ENCODE data around the gene NADK2.
"Not testable (repeated sequence)": the region's sequence is repeated elsewhere in the genome, so short reads cannot be mapped to it uniquely, and the experiment has no call there.

The NADK2 gene

GRCh38 chr5:36214436-36214835 lies 27.3 kb downstream of the NADK2 start:
- no peak overlapping the region for H3K4me3 ChIP-seq
- H3K27me3 ChIP-seq: no peaks in the 10 kb centered on the region
- peak overlapping the region; percentile 60; the same call in 1 of the 2 replicates for H3K4me2 ChIP-seq
- peak overlapping the region; percentile 70 for H3K27ac ChIP-seq
- H4K20me1 ChIP-seq: no peaks in the 10 kb centered on the region
- peaks cover 52% of the 10 kb centered on the region for H3K4me1 ChIP-seq
- no peak for TF ChIP-seq Cebpa-rat (IDR thresholded peaks at IDR 0.05)
- peaks cover 70% of the 10 kb centered on the region for H3K36me3 ChIP-seq
- H3K9me3 ChIP-seq: no peaks in the 10 kb centered on the region
- no peak overlapping the region for H3K9ac ChIP-seq

GRCh38 chr5:36209664-36210063 lies 32.1 kb downstream of the NADK2 start:
- Histone ChIP-seq H3K9me3 (peaks cover 7% of the 10 kb centered on the region; the same call in 1 of the 2 replicates), H3K4me3 (no peak overlapping the region), H3K4me2 (no peak overlapping the region), H3K27ac (no peak overlapping the region), H3K27me3 (no peaks in the 10 kb centered on the region), H4K20me1 (no peaks in the 10 kb centered on the region), H3K4me1 (peaks cover 20% of the 10 kb centered on the region), H3K36me3 (peaks cover 83% of the 10 kb centered on the region), H3K9ac (no peak overlapping the region)
- TF ChIP-seq Cebpa-rat (IDR thresholded peaks at IDR 0.05): no peak

GRCh38 chr5:36208786-36209185 lies 32.9 kb downstream of the NADK2 start:
- H3K4me1 ChIP-seq: peaks cover 20% of the 10 kb centered on the region

GRCh38 chr5:36206913-36207312 lies 34.8 kb downstream of the NADK2 start:
- peaks cover 69% of the 10 kb centered on the region for H3K36me3 ChIP-seq

More at GRCh38 chr5:36208786-36209185, 32.9 kb downstream of the NADK2 start:
- Histone ChIP-seq H3K27me3 (no peaks in the 10 kb centered on the region), H3K9ac (no peak overlapping the region), H3K4me3 (no peak overlapping the region), H3K9me3 (peaks cover 7% of the 10 kb centered on the region; the same call in 1 of the 2 replicates), H3K27ac (no peak overlapping the region), H3K36me3 (peaks cover 78% of the 10 kb centered on the region), H3K4me2 (no peak overlapping the region), H4K20me1 (no peaks in the 10 kb centered on the region)
- TF ChIP-seq Cebpa-rat (IDR thresholded peaks at IDR 0.05): no peak

DNA sequence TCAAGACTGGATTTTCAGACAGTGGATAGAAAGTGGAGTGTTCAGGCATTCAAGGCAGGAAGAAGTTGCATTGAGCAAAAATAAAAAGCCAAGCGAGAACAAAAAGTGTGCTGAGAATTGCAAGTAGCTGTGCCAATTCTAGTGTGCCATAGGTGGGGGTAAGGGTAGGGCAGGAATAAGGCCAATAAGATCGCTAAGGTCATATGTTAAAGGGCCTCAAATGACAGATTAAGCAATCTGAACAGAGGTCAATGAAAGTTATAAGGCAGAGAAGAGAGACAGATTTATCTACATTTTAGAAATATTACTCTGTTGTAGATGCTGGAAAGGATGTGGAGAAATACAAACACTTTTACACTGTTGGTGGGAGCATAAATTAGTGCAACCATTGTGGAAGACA lies 36.4 kb downstream of the NADK2 start:
- H3K4me3 ChIP-seq: no peak overlapping the region
- H3K9ac ChIP-seq: no peak overlapping the region
- no peak overlapping the region for H3K27ac ChIP-seq
- H3K4me1 ChIP-seq: peaks cover 25% of the 10 kb centered on the region
- H3K9me3 ChIP-seq: peaks cover 7% of the 10 kb centered on the region; the same call in 1 of the 2 replicates
- TF ChIP-seq Cebpa-rat (IDR thresholded peaks at IDR 0.05): no peak
- H3K4me2 ChIP-seq: no peak overlapping the region
- no peaks in the 10 kb centered on the region for H3K27me3 ChIP-seq
- H3K36me3 ChIP-seq: peaks cover 62% of the 10 kb centered on the region
- no peaks in the 10 kb centered on the region for H4K20me1 ChIP-seq

More at GRCh38 chr5:36206913-36207312, 34.8 kb downstream of the NADK2 start:
- no peak overlapping the region for H3K9ac ChIP-seq
- H3K4me2 ChIP-seq: no peak overlapping the region
- H3K27ac ChIP-seq: no peak overlapping the region
- no peaks in the 10 kb centered on the region for H3K27me3 ChIP-seq
- no peak for TF ChIP-seq Cebpa-rat (IDR thresholded peaks at IDR 0.05)
- peaks cover 7% of the 10 kb centered on the region; the same call in 1 of the 2 replicates for H3K9me3 ChIP-seq
- peaks cover 25% of the 10 kb centered on the region for H3K4me1 ChIP-seq
- no peak overlapping the region for H3K4me3 ChIP-seq
- no peaks in the 10 kb centered on the region for H4K20me1 ChIP-seq

GRCh38 chr5:36202521-36202961 lies 39.2 kb downstream of the NADK2 start:
- no peaks in the 10 kb centered on the region for H4K20me1 ChIP-seq
- peaks cover 7% of the 10 kb centered on the region; the same call in 1 of the 2 replicates for H3K9me3 ChIP-seq
- H3K9ac ChIP-seq: no peak overlapping the region
- peak overlapping the region; percentile 71 for H3K4me2 ChIP-seq
- peaks cover 66% of the 10 kb centered on the region for H3K36me3 ChIP-seq
- H3K27ac ChIP-seq: peak overlapping the region; percentile 14; the same call in 1 of the 2 replicates
- H3K27me3 ChIP-seq: no peaks in the 10 kb centered on the region
- no peak overlapping the region for H3K4me3 ChIP-seq
- TF ChIP-seq Cebpa-rat (IDR thresholded peaks at IDR 0.05): no peak
- H3K4me1 ChIP-seq: peaks cover 25% of the 10 kb centered on the region

GRCh38 chr5:36200513-36200912 lies 41.2 kb downstream of the NADK2 start:
- H3K9me3 ChIP-seq: no peaks in the 10 kb centered on the region
- no peak overlapping the region for H3K9ac ChIP-seq
- TF ChIP-seq Cebpa-rat (IDR thresholded peaks at IDR 0.05): no peak
- H3K27me3 ChIP-seq: no peaks in the 10 kb centered on the region
- H3K27ac ChIP-seq: no peak overlapping the region
- H3K4me1 ChIP-seq: peaks cover 25% of the 10 kb centered on the region
- no peaks in the 10 kb centered on the region for H4K20me1 ChIP-seq
- no peak overlapping the region for H3K4me2 ChIP-seq
- no peak overlapping the region for H3K4me3 ChIP-seq
- peaks cover 67% of the 10 kb centered on the region for H3K36me3 ChIP-seq

GRCh38 chr5:36199620-36200019 lies 42.1 kb downstream of the NADK2 start:
- Histone ChIP-seq H3K9ac (no peak overlapping the region), H3K9me3 (no peaks in the 10 kb centered on the region), H3K36me3 (peaks cover 67% of the 10 kb centered on the region), H3K27ac (no peak overlapping the region), H3K4me3 (no peak overlapping the region), H4K20me1 (no peaks in the 10 kb centered on the region), H3K27me3 (no peaks in the 10 kb centered on the region), H3K4me1 (peaks cover 25% of the 10 kb centered on the region), H3K4me2 (no peak overlapping the region)
- no peak for TF ChIP-seq Cebpa-rat (IDR thresholded peaks at IDR 0.05)

GRCh38 chr5:36198783-36199182 lies 42.9 kb downstream of the NADK2 start:
- H3K27ac ChIP-seq, H3K27me3 ChIP-seq, H3K4me3 ChIP-seq, H3K9me3 ChIP-seq, H3K4me2 ChIP-seq, H3K9ac ChIP-seq, H4K20me1 ChIP-seq: not testable (repeated sequence)
- Histone ChIP-seq H3K4me1 (peaks cover 19% of the 10 kb centered on the region), H3K36me3 (peaks cover 63% of the 10 kb centered on the region)

DNA sequence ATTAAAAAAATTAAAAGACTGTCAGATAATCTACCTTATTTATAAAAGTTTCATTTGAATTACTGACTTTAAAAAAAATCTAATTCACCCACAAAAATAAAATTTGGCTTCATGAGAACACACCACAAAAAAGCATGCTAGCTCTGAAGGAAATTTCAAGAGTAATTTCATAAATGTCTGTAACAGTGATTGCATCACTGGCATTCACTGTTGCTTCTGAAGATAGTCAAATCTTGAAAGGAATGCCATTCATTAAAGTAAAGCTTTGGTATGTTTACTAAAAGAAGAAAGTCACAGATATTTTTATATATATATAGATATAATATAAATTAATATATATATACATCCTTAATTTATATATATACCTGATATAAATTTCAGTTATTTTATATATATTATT lies 43.4 kb downstream of the NADK2 start:
- Histone ChIP-seq H4K20me1 (no peaks in the 10 kb centered on the region), H3K9ac (no peak overlapping the region), H3K27me3 (no peaks in the 10 kb centered on the region), H3K4me1 (peaks cover 14% of the 10 kb centered on the region), H3K9me3 (no peaks in the 10 kb centered on the region), H3K27ac (no peak overlapping the region), H3K36me3 (peaks cover 59% of the 10 kb centered on the region), H3K4me2 (no peak overlapping the region), H3K4me3 (no peak overlapping the region)
- TF ChIP-seq Cebpa-rat (IDR thresholded peaks at IDR 0.05): no peak

DNA sequence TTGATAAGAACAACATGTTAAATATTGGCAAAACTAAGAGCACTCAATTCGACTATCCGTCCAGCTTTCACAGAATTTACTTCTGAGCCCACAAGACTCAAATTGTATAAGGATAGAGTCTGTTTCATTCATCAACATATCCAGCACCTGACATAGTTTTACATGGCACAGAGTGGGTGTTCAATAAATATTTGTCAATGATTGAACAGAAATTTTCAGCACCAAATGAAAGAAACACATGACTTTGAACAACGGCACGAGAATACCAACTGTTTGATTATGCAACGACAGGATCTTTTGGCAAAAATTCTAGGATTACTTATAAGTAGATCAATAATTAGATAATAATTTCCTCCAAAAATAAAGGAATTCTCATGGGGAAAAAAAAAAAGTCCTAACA lies 48.0 kb downstream of the NADK2 start:
- Histone ChIP-seq H4K20me1 (no peaks in the 10 kb centered on the region), H3K4me1 (no peaks in the 10 kb centered on the region), H3K9ac (no peak overlapping the region), H3K4me2 (no peak overlapping the region), H3K4me3 (no peak overlapping the region), H3K36me3 (peaks cover 76% of the 10 kb centered on the region), H3K9me3 (peaks cover 24% of the 10 kb centered on the region), H3K27me3 (no peaks in the 10 kb centered on the region), H3K27ac (no peak overlapping the region)
- TF ChIP-seq Cebpa-rat (IDR thresholded peaks at IDR 0.05): no peak

DNA sequence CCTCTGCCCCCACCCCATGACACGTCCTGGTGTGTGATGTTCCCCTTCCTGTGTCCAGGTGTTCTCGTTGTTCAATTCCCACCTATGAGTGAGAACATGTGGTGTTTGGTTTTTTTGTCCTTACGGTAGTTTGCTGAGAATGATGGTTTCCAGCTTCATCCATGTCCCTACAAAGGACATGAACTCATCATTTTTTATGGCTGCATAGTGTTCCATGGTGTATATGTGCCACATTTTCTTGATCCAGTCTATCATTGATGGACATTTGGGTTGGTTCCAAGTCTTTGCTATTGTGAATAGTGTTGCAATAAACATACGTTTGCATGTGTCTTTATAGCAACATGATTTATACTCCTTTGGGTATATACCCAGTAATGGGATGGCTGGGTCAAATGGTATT lies 57.3 kb downstream of the NADK2 start:
- not testable (repeated sequence) for H3K27me3 ChIP-seq, H4K20me1 ChIP-seq, H3K4me3 ChIP-seq, H3K27ac ChIP-seq, H3K4me2 ChIP-seq, H3K4me1 ChIP-seq, H3K9ac ChIP-seq
- Histone ChIP-seq H3K9me3 (peaks cover 22% of the 10 kb centered on the region), H3K36me3 (peaks cover 73% of the 10 kb centered on the region)
